ENCODE measurements around the gene SMIM10L1.

SMIM10L1 gene

DNA sequence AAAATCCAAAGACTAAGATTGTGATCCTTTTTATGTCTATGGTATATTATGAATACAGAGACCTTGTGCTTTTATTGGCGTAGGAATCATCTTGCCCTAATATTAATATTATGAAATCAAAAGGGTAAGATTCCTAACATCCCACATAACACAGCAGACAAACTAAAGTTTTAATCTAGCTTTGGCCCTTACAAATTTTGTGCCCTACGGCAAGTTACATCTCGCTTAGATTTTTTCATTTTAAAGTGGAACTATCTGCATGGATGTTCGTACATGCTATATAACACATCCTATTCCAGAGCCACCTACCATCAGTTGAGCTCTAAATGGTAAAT, 217 bp upstream of the SMIM10L1 start:
- peaks cover 18 to 82% (median 52%) of the 10 kb centered on the region in 11 experiments; a peak in 19 of 22 replicates for H4K20me1 ChIP-seq
- H3K27ac ChIP-seq, result peak overlapping the region; percentile 94 to 99 (median 98)
- H3K4me2 ChIP-seq, result peak overlapping the region; percentile 70 to 96 (median 87)
- peaks cover 14 to 67% (median 41%) of the 10 kb centered on the region in 11 experiments for H3K36me3 ChIP-seq
- H3K4me1 ChIP-seq, result peaks cover 24 to 40% (median 36%) of the 10 kb centered on the region in 10 experiments
- peak overlapping the region; percentile 77 to 97 (median 87) for H3K4me3 ChIP-seq
- H3K9ac ChIP-seq, result peak overlapping the region; percentile 93 to 99 (median 98)
- TF ChIP-seq Cebpa-rat (IDR thresholded peaks at IDR 0.05), result no peak
- H3K27me3 ChIP-seq, result no peaks in the 10 kb centered on the region; a peak in 1 of 22 replicates
- peaks cover 0 to 3% (median 0%) of the 10 kb centered on the region in 11 experiments; a peak in 3 of 22 replicates for H3K9me3 ChIP-seq (replicated peaks in 1 of 11)

DNA sequence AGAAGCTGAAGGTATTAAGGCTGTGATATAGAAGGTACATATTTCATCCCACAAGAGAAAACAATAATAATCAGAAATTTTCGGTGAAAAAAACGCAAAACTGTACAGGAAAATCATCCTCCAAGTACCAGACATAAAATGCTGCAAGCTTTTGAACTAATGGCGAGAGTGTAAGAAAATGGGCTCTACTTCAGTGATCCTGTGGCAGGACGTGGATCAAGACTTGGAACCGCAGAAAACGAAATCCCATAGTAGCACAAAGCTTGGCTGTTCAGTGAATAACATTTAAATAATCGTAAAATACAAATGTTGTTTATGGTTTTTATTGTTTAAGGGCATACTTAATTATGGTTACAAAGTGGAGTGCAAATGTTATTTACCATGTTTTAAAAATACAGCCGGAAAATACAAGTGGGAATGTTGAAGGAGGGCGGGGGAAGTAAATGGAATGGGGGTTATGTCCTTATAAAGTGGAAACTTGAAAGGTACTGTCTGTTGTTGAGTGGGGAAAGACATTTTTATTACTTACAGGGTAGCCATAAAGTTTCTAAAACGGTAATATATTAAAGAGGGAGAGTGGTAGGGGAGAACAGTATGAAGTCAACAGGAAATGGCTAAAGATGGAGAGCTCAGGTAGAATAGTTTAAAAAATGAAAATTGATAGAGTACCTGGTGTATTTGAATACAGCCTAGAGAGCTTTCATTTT, 1.1 kb downstream of the SMIM10L1 start:
- Histone ChIP-seq H3K27me3 (no peaks in the 10 kb centered on the region; a peak in 1 of 22 replicates), H4K20me1 (peaks cover 4 to 73% (median 38%) of the 10 kb centered on the region in 11 experiments; a peak in 15 of 22 replicates), H3K9ac (peak overlapping the region; percentile 93 to 99 (median 98)), H3K36me3 (peaks cover under 1 to 58% (median 30%) of the 10 kb centered on the region in 11 experiments; a peak in 19 of 22 replicates), H3K9me3 (replicated peaks in 1 of 11) (no peaks in the 10 kb centered on the region; a peak in 2 of 22 replicates), H3K4me2 (peak overlapping the region; percentile 76 to 96 (median 87)), H3K27ac (peak overlapping the region; percentile 94 to 99 (median 98)), H3K4me3 (peak overlapping the region; percentile 77 to 97 (median 87)), H3K4me1 (peaks cover 24 to 40% (median 36%) of the 10 kb centered on the region in 10 experiments)
- TF ChIP-seq Cebpa-rat (IDR thresholded peaks at IDR 0.05), result no peak

DNA sequence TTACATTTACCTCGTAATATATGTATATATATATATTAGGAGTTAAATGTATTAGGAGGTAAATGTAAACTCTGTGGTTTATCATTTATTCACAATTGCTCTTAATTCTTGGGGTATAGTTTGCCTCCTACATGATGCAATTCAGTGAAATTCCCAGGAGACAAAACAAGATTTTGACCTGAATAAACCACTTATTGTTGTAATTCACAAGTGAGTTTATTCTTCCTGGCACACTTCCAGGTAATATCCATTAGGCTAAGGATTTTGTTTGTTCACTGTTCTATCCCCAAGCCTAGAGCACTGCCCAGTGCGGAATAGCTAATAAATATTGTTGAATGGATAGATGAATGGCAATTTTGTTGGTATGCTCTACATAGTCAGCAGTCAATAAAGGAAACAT, 3.0 kb downstream of the SMIM10L1 start:
- Histone ChIP-seq H3K36me3 (peaks cover 0 to 44% (median 23%) of the 10 kb centered on the region in 11 experiments; a peak in 17 of 22 replicates), H4K20me1 (peaks cover 4 to 60% (median 24%) of the 10 kb centered on the region in 11 experiments; a peak in 13 of 22 replicates), H3K27ac (no peak overlapping the region), H3K27me3 (no peaks in the 10 kb centered on the region; a peak in 1 of 22 replicates), H3K9me3 (replicated peaks in 1 of 11) (no peaks in the 10 kb centered on the region; a peak in 2 of 22 replicates), H3K4me2 (no peak overlapping the region; a peak in 1 of 22 replicates), H3K4me1 (peaks cover 22 to 33% (median 31%) of the 10 kb centered on the region in 10 experiments), H3K4me3 (no peak overlapping the region), H3K9ac (no peak overlapping the region)
- TF ChIP-seq Cebpa-rat (IDR thresholded peaks at IDR 0.05), result no peak

DNA sequence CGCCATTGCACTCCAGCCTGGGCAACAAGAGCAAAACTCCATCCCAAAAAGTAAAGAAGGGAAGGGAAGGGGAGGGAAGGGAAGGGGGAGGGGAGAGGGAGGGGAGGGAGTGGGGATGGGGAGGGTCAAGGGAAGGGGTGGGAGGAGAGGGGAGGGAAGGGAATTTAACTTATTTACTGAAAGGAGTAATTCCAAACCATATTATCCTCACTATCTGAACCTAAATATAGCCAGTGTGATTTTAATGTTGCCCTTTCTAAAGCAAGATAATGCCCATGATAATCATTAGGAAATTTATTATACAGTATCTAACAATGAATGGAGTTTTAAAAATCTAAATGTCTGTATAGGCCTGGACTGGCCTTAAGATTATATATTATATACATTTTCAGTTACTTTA, 7.3 kb downstream of the SMIM10L1 start:
- H3K36me3 ChIP-seq, result peaks cover 0 to 25% (median 16%) of the 10 kb centered on the region in 11 experiments; a peak in 12 of 22 replicates
- no peak overlapping the region for H3K9ac ChIP-seq
- no peak overlapping the region for H3K27ac ChIP-seq
- H3K27me3 ChIP-seq, result no peaks in the 10 kb centered on the region
- H3K4me1 ChIP-seq, result peaks cover 0 to 3% (median 2%) of the 10 kb centered on the region in 10 experiments; a peak in 11 of 20 replicates
- H3K9me3 ChIP-seq (replicated peaks in 1 of 11), result no peaks in the 10 kb centered on the region
- H3K4me2 ChIP-seq, result no peak overlapping the region
- TF ChIP-seq Cebpa-rat (IDR thresholded peaks at IDR 0.05), result no peak
- H3K4me3 ChIP-seq, result no peak overlapping the region
- H4K20me1 ChIP-seq, result peaks cover 0 to 27% (median 3%) of the 10 kb centered on the region in 11 experiments; a peak in 7 of 22 replicates

DNA sequence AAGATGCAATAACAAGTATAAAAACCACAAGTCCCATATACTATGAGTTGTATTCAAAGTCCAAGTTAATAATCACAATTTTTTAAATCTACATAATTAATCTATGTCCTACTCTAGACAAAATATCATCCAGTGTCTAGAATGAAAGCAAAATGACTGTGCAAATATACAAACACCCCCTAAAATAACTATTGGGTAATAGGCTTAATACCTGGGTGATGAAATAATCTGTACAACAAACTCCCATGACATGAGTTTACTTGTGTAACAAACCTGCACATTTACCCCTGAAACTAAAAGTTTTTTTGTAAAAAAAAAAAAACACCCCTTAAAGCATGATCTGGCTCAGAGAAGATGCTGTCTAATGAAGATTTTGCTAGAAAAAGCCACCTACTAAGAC, 11.5 kb downstream of the SMIM10L1 start:
- H3K36me3 ChIP-seq, result no peaks in the 10 kb centered on the region
- H3K4me3 ChIP-seq, result no peak overlapping the region
- H3K27ac ChIP-seq, result no peak overlapping the region
- no peak for TF ChIP-seq Cebpa-rat (IDR thresholded peaks at IDR 0.05)
- no peak overlapping the region for H3K9ac ChIP-seq
- H4K20me1 ChIP-seq, result no peaks in the 10 kb centered on the region; a peak in 2 of 22 replicates
- no peaks in the 10 kb centered on the region for H3K4me1 ChIP-seq
- H3K9me3 ChIP-seq (replicated peaks in 1 of 11), result no peaks in the 10 kb centered on the region
- no peaks in the 10 kb centered on the region for H3K27me3 ChIP-seq
- H3K4me2 ChIP-seq, result no peak overlapping the region

DNA sequence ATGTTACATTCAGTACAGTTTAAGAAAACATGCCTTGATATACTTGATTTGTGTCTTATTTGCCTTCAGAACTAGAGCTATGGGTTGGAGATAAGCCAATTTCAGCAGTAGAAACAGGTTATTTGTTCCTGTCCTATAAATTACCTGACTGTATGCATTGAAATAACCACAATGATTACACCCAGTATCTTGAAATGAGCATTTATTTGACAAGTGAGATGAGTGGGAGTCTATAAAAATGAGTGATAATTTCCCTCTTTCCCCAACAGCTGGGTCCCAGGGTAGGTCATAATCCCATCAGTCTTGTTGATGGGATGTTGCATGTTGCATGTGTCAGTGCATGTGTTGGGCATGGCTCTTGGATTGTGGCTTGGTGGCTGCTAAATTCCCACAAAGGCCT, 12.0 kb downstream of the SMIM10L1 start:
- Histone ChIP-seq H3K4me2 (no peak overlapping the region), H3K27ac (no peak overlapping the region), H3K4me3 (no peak overlapping the region), H4K20me1 (no peaks in the 10 kb centered on the region; a peak in 2 of 22 replicates), H3K9ac (no peak overlapping the region), H3K4me1 (no peaks in the 10 kb centered on the region), H3K27me3 (no peaks in the 10 kb centered on the region), H3K9me3 (replicated peaks in 1 of 11) (no peaks in the 10 kb centered on the region), H3K36me3 (no peaks in the 10 kb centered on the region)
- no peak for TF ChIP-seq Cebpa-rat (IDR thresholded peaks at IDR 0.05)

DNA sequence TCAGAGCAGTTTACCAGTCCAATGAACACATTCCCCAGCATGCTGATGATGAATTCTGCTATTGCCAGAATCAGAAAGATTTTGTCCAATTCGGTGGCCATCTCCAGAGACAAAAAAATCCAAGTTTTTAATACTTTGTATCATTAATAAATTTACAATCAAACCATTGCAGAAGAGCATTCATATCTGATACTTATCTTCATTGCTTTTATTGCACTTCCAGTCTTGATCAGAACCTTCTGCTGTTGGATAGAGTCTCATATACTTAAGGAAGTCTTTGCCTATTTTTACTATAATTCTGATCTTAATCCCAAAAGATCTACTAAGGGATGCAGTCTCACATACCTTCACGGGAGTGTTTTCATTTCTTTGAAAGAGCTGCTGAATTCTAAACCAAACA, 15.8 kb downstream of the SMIM10L1 start, which contains the start of gene TAS2R42:
Gene TAS2R42, minus strand, starts transcription at position 101 of the 400 bp plus-strand sequence. Its CDS starts 0 bp downstream, at position 101.
- Histone ChIP-seq H3K36me3 (no peaks in the 10 kb centered on the region), H4K20me1 (no peaks in the 10 kb centered on the region), H3K27me3 (no peaks in the 10 kb centered on the region), H3K27ac (no peak within 1 kb of the TSS), H3K4me2 (no peak within 1 kb of the TSS), H3K4me3 (no peak within 1 kb of the TSS), H3K9me3 (replicated peaks in 1 of 11) (no peaks in the 10 kb centered on the region), H3K9ac (no peak within 1 kb of the TSS), H3K4me1 (no peaks in the 10 kb centered on the region)
- TF ChIP-seq Cebpa-rat (IDR thresholded peaks at IDR 0.05), result no peak

DNA sequence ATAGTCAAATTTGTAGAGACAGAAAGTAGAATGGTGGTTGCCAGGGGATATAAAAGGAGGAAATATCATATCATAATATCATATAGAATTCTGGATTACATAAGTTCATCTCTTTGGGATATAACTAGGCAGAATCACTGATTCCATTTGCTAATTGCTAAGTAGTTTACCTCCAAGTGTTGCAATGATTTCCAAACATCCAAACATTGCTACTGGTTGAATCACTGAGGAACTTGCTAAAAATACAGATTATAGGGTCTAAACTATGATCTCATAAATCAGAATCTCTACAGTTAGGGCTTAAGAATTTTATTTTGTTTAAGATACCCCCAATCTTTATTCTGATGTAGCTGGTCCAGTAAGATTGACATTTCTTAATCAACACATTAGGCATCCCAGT, 31.8 kb downstream of the SMIM10L1 start:
- no peak overlapping the region for H3K4me3 ChIP-seq
- peaks cover 9 to 21% (median 12%) of the 10 kb centered on the region in 11 experiments; a peak in 18 of 22 replicates for H3K9me3 ChIP-seq (replicated peaks in 1 of 11)
- TF ChIP-seq Cebpa-rat (IDR thresholded peaks at IDR 0.05), result no peak
- no peaks in the 10 kb centered on the region for H3K27me3 ChIP-seq
- H3K9ac ChIP-seq, result no peak overlapping the region
- H3K36me3 ChIP-seq, result no peaks in the 10 kb centered on the region
- no peak overlapping the region for H3K27ac ChIP-seq
- no peak overlapping the region for H3K4me2 ChIP-seq
- H4K20me1 ChIP-seq, result no peaks in the 10 kb centered on the region
- H3K4me1 ChIP-seq, result peaks cover 0 to 11% (median 3%) of the 10 kb centered on the region in 10 experiments; a peak in 5 of 20 replicates

DNA sequence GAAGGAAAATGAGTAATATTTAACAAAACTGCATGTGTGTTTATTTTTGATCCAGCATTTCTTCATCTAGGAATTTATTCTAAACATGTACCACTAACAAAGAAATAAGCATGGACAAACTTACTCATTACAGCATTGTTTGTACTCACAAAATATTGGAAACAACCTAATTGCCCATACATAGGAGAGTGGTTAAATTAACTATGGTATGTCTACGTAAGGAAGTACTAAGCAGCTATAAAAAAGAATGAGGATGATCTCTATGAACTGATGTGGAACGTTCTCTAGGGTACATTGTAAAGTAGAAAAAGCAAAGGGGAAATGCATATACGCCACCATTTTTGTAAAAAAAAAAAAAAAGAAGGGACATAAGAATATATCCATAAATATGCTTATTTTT, 33.2 kb downstream of the SMIM10L1 start:
- Histone ChIP-seq H3K4me3 (no peak overlapping the region), H3K27ac (no peak overlapping the region), H3K9me3 (replicated peaks in 1 of 11) (peaks cover 9 to 21% (median 12%) of the 10 kb centered on the region in 11 experiments; a peak in 18 of 22 replicates), H4K20me1 (no peaks in the 10 kb centered on the region), H3K27me3 (no peaks in the 10 kb centered on the region), H3K36me3 (no peaks in the 10 kb centered on the region), H3K4me2 (no peak overlapping the region), H3K4me1 (peaks cover 0 to 11% (median 3%) of the 10 kb centered on the region in 10 experiments; a peak in 5 of 20 replicates), H3K9ac (no peak overlapping the region)
- no peak for TF ChIP-seq Cebpa-rat (IDR thresholded peaks at IDR 0.05)

All from BLaER1 treated with 17β-estradiol and CSF1 and Interleukin-3, amounts not matched to agents 10 nM and 100 nM (cell line).